Activated T-cell treated with anti-CD3 and anti-CD28 coated beads, Interleukin-2, amount 50 U/mL, for 72 hours (primary cell): Measurements from ENCODE around the gene OBP2B. TPM values are rescaled to one million over a fixed set of nuclear protein-coding genes. Genes with fewer than 3 reads are reported as not detected.
"Not testable (repeated sequence)": the region's sequence is repeated elsewhere in the genome, so short reads cannot be mapped to it uniquely, and the experiment has no call there.

Experiments
- ATAC-seq, 2 donors: fragments of 150-1000 bp; cut with Tn5 transposase; replicated peaks in 1 of 2; 2 replicates each; pipeline ENCODE4 v1.10.0; 2021; ENCODE audit warnings: moderate library complexity in 2 of 2, mild to moderate bottlenecking in 1 of 2
- DNase-seq, 2 donors: peaks; one replicate each; pipeline ENCODE4 v3.0.0; 2021 to 2022; ENCODE audit warnings: mixed read lengths in 1 of 2
- H3K27ac Mint-ChIP-seq: one replicate; pipeline ENCODE4 v1.8.0; 2022; ENCODE audit warnings: mild to moderate bottlenecking, moderate library complexity, mixed read lengths
- H3K27me3 Mint-ChIP-seq: one replicate; pipeline ENCODE4 v1.8.0; 2022; ENCODE audit warnings: low read depth, mixed read lengths
- H3K36me3 Mint-ChIP-seq, 2 donors: one replicate each; pipeline ENCODE4 v1.8.0; 2022; ENCODE audit warnings: mixed read lengths in 2 of 2, mild to moderate bottlenecking in 1 of 2; ENCODE audit not compliant: insufficient read depth in 2 of 2
- H3K4me1 Mint-ChIP-seq: one replicate; pipeline ENCODE4 v1.8.0; 2022; ENCODE audit warnings: low read depth, mixed read lengths
- H3K4me3 Mint-ChIP-seq, 2 donors: one replicate each; pipeline ENCODE4 v1.8.0; 2022; ENCODE audit warnings: mild to moderate bottlenecking in 2 of 2, mixed read lengths in 2 of 2, moderate library complexity in 2 of 2
- H3K9me3 Mint-ChIP-seq, 2 donors: one replicate each; pipeline ENCODE4 v1.8.0; 2022; ENCODE audit warnings: mixed read lengths in 2 of 2
- total RNA-seq, 2 donors: library from RNA; stranded (reverse); gene quantifications; one replicate each; pipeline ENCODE4 v1.2.3, GENCODE V29; 2022

Gene OBP2B
- total RNA-seq, 2 donors from 2014 or later = not detected

GRCh38 chr9:133207021-133207531 lies 2.0 kb downstream of the OBP2B start:
- H3K27ac Mint-ChIP-seq = no peak overlapping the region
- ATAC-seq = no peak
- no peak overlapping the region for H3K4me3 Mint-ChIP-seq

GRCh38 chr9:133205996-133206931 lies 2.8 kb downstream of the OBP2B start:
- Mint-ChIP-seq H3K36me3 (no peaks in the 10 kb centered on the region), H3K4me3 (no peak overlapping the region), H3K27me3 (peaks cover 7% of the 10 kb centered on the region), H3K27ac (no peak overlapping the region), H3K9me3 (no peaks in the 10 kb centered on the region), H3K4me1 (no peaks in the 10 kb centered on the region)
- DNase-seq (no peak), ATAC-seq (no peak)

More at GRCh38 chr9:133207021-133207531, 2.0 kb downstream of the OBP2B start:
- Mint-ChIP-seq H3K9me3 (no peaks in the 10 kb centered on the region), H3K36me3 (no peaks in the 10 kb centered on the region), H3K27me3 (peaks cover 13% of the 10 kb centered on the region), H3K4me1 (no peaks in the 10 kb centered on the region)
- DNase-seq = no peak

GRCh38 chr9:133205481-133205887 lies 3.6 kb downstream of the OBP2B start:
- not testable (repeated sequence) for ATAC-seq, H3K4me3 Mint-ChIP-seq, DNase-seq, H3K9me3 Mint-ChIP-seq, H3K27ac Mint-ChIP-seq, H3K4me1 Mint-ChIP-seq, H3K36me3 Mint-ChIP-seq
- H3K27me3 Mint-ChIP-seq = peaks cover 12% of the 10 kb centered on the region

- Mint-ChIP-seq H3K4me3 (no peak overlapping the region), H3K27ac (no peak overlapping the region), H3K4me1 (peaks cover 4% of the 10 kb centered on the region), H3K36me3 (peaks cover 0 to 1% of the 10 kb centered on the region in 2 donors), H3K9me3 (no peaks in the 10 kb centered on the region), H3K27me3 (peaks cover 13% of the 10 kb centered on the region)
- DNase-seq (no peak), ATAC-seq (no peak)
These were observed 4.1 kb downstream of the OBP2B start for GRCh38 chr9:133204993-133205336.

- DNase-seq = no peak
- Mint-ChIP-seq H3K36me3 (peaks cover 0 to 2% of the 10 kb centered on the region in 2 donors), H3K4me1 (peaks cover 7% of the 10 kb centered on the region), H3K27ac (no peak overlapping the region), H3K9me3 (no peaks in the 10 kb centered on the region), H3K27me3 (peaks cover 13% of the 10 kb centered on the region), H3K4me3 (no peak overlapping the region)
- no peak for ATAC-seq
These were observed 4.6 kb downstream of the OBP2B start for GRCh38 chr9:133204335-133204992.

GRCh38 chr9:133203506-133204075 lies 5.5 kb downstream of the OBP2B start:
- Mint-ChIP-seq H3K27ac (no peak overlapping the region), H3K27me3 (peaks cover 13% of the 10 kb centered on the region), H3K9me3 (no peaks in the 10 kb centered on the region), H3K4me1 (peaks cover 7% of the 10 kb centered on the region), H3K4me3 (no peak overlapping the region), H3K36me3 (peaks cover 0 to 2% of the 10 kb centered on the region in 2 donors)
- DNase-seq (no peak), ATAC-seq (no peak)

GRCh38 chr9:133202688-133203453 lies 6.2 kb downstream of the OBP2B start:
- H3K9me3 Mint-ChIP-seq = no peaks in the 10 kb centered on the region

GRCh38 chr9:133202145-133202513 lies 6.9 kb downstream of the OBP2B start:
- Mint-ChIP-seq H3K27ac (no peak overlapping the region), H3K4me3 (no peak overlapping the region), H3K36me3 (peaks cover 0 to 2% of the 10 kb centered on the region in 2 donors), H3K27me3 (peaks cover 13% of the 10 kb centered on the region), H3K4me1 (peaks cover 7% of the 10 kb centered on the region), H3K9me3 (no peaks in the 10 kb centered on the region)
- DNase-seq (no peak), ATAC-seq (no peak)

More at GRCh38 chr9:133202688-133203453, 6.2 kb downstream of the OBP2B start:
- Mint-ChIP-seq H3K36me3 (peaks cover 0 to 2% of the 10 kb centered on the region in 2 donors), H3K27me3 (peaks cover 13% of the 10 kb centered on the region), H3K27ac (no peak overlapping the region), H3K4me3 (no peak overlapping the region), H3K4me1 (peaks cover 7% of the 10 kb centered on the region)
- DNase-seq = no peak
- no peak for ATAC-seq

- no peaks in the 10 kb centered on the region for H3K9me3 Mint-ChIP-seq
- H3K36me3 Mint-ChIP-seq = peaks cover 0 to 2% of the 10 kb centered on the region in 2 donors
- DNase-seq = no peak
- H3K27ac Mint-ChIP-seq = no peak overlapping the region
- no peak overlapping the region for H3K4me3 Mint-ChIP-seq
- H3K4me1 Mint-ChIP-seq = peaks cover 7% of the 10 kb centered on the region
- ATAC-seq = no peak
- peaks cover 13% of the 10 kb centered on the region for H3K27me3 Mint-ChIP-seq
These were observed 7.5 kb downstream of the OBP2B start for GRCh38 chr9:133201424-133202144.

- Mint-ChIP-seq H3K27ac (no peak overlapping the region), H3K4me1 (peaks cover 7% of the 10 kb centered on the region), H3K4me3 (no peak overlapping the region), H3K9me3 (no peaks in the 10 kb centered on the region), H3K27me3 (peaks cover 13% of the 10 kb centered on the region), H3K36me3 (peaks cover 0 to 2% of the 10 kb centered on the region in 2 donors)
- ATAC-seq (no peak), DNase-seq (no peak)
These were observed 8.4 kb downstream of the OBP2B start for GRCh38 chr9:133200631-133201030.

GRCh38 chr9:133199648-133200321 lies 9.3 kb downstream of the OBP2B start:
- Mint-ChIP-seq H3K4me3 (peak overlapping the region; percentile 48 to 71), H3K27ac (no peak overlapping the region)

More at GRCh38 chr9:133199648-133200321, 9.3 kb downstream of the OBP2B start:
- H3K27me3 Mint-ChIP-seq = peaks cover 18% of the 10 kb centered on the region
- H3K4me1 Mint-ChIP-seq = peaks cover 7% of the 10 kb centered on the region
- ATAC-seq (peak; percentile 73 to 85), DNase-seq (peak; percentile 39 to 52)
- H3K36me3 Mint-ChIP-seq = peaks cover 0 to 2% of the 10 kb centered on the region in 2 donors
- no peaks in the 10 kb centered on the region for H3K9me3 Mint-ChIP-seq
